Trophoblast cell (in vitro differentiated cells and primary cell): ENCODE data around the gene HARS1.
A peak's percentile ranks its signal among the peaks of the same experiment; 100 is the strongest.
"Not testable (repeated sequence)": the region's sequence is repeated elsewhere in the genome, so short reads cannot be mapped to it uniquely, and the experiment has no call there.

Source experiments
- DNase-seq, 2 donors: peaks; one replicate each; pipeline ENCODE4 v3.0.0-alpha.2; 2016
- H2AFZ ChIP-seq: 2 replicates; pipeline ENCODE4 v1.6.1; 2013; ENCODE audit warnings: low read length, moderate library complexity, mild to moderate bottlenecking; ENCODE audit not compliant: insufficient read depth, poor library complexity
- H2AK5ac ChIP-seq: 2 replicates; pipeline ENCODE4 v1.6.1; 2013; ENCODE audit warnings: mild to moderate bottlenecking, low read length
- H2BK120ac ChIP-seq: 2 replicates; pipeline ENCODE4 v1.6.1; 2013; ENCODE audit warnings: low read length, mild to moderate bottlenecking, moderate library complexity; ENCODE audit not compliant: insufficient read depth, poor library complexity
- H2BK12ac ChIP-seq: 2 replicates; pipeline ENCODE4 v1.6.1; 2013; ENCODE audit warnings: mild to moderate bottlenecking, low read length, moderate library complexity
- H2BK5ac ChIP-seq: 2 replicates; pipeline ENCODE4 v1.6.1; 2013; ENCODE audit warnings: low read length, low read depth, moderate library complexity, mild to moderate bottlenecking; ENCODE audit not compliant: poor library complexity
- H3K14ac ChIP-seq: 2 replicates; pipeline ENCODE4 v1.6.1; 2013; ENCODE audit warnings: mild to moderate bottlenecking, low read length
- H3K18ac ChIP-seq: 2 replicates; pipeline ENCODE4 v1.6.1; 2013; ENCODE audit warnings: mild to moderate bottlenecking, low read length
- H3K23ac ChIP-seq: 2 replicates; pipeline ENCODE4 v1.6.1; 2013; ENCODE audit warnings: low read length
- H3K27ac ChIP-seq: 2 replicates; pipeline ENCODE4 v1.5.1; 2013; ENCODE audit warnings: low read depth, mild to moderate bottlenecking, inconsistent platforms, low read length, moderate library complexity
- H3K27me3 ChIP-seq: 2 replicates; pipeline ENCODE4 v1.6.1; 2013; ENCODE audit warnings: inconsistent platforms, mild to moderate bottlenecking, low read length, moderate library complexity; ENCODE audit not compliant: insufficient read depth
- H3K36me3 ChIP-seq, 2 experiments: 1 replicate in 1 of 2; 2 replicates in 1 of 2; pipeline ENCODE4 v1.6.1; 2013; ENCODE audit warnings: low read length in 2 of 2, mild to moderate bottlenecking in 2 of 2, moderate library complexity in 1 of 2; ENCODE audit not compliant: insufficient read depth in 2 of 2, control insufficient read depth in 1 of 2
- H3K4ac ChIP-seq: 2 replicates; pipeline ENCODE4 v1.6.1; 2013; ENCODE audit warnings: low read depth, mild to moderate bottlenecking, low read length, moderate library complexity
- H3K4me1 ChIP-seq, 2 experiments: 1 replicate in 1 of 2; 2 replicates in 1 of 2; pipeline ENCODE4 v1.6.1; 2013; ENCODE audit warnings: low read length in 2 of 2, mild to moderate bottlenecking in 2 of 2, moderate library complexity in 1 of 2; ENCODE audit not compliant: insufficient read depth in 2 of 2, control insufficient read depth in 1 of 2
- H3K4me2 ChIP-seq: 2 replicates; pipeline ENCODE4 v1.6.1; 2013; ENCODE audit warnings: inconsistent platforms, mild to moderate bottlenecking, low read length, moderate library complexity
- H3K4me3 ChIP-seq: 2 replicates; pipeline ENCODE4 v1.5.1; 2013; ENCODE audit warnings: mild to moderate bottlenecking, low read depth, low read length, inconsistent platforms
- H3K79me1 ChIP-seq: one replicate; pipeline ENCODE4 v1.6.1; 2013; ENCODE audit warnings: low read length
- H3K79me2 ChIP-seq: 2 replicates; pipeline ENCODE4 v1.6.1; 2013; ENCODE audit warnings: low read length, mild to moderate bottlenecking; ENCODE audit not compliant: control insufficient read depth, insufficient read depth, poor library complexity
- H3K9ac ChIP-seq: 2 replicates; pipeline ENCODE4 v1.6.1; 2013; ENCODE audit warnings: mild to moderate bottlenecking, low read length
- H3K9me3 ChIP-seq: 2 replicates; pipeline ENCODE4 v1.6.1; 2013; ENCODE audit warnings: low read depth, mild to moderate bottlenecking, control low read depth, inconsistent platforms, low read length; ENCODE audit not compliant: insufficient read depth
- H4K12ac ChIP-seq: 2 replicates; pipeline ENCODE4 v1.6.1; 2013; ENCODE audit warnings: low read depth, mild to moderate bottlenecking, low read length, moderate library complexity
- H4K8ac ChIP-seq: 2 replicates; pipeline ENCODE4 v1.6.1; 2013; ENCODE audit warnings: low read depth, mild to moderate bottlenecking, low read length, moderate library complexity
- H4K91ac ChIP-seq: one replicate; pipeline ENCODE4 v1.6.1; 2013; ENCODE audit warnings: low read depth, mild to moderate bottlenecking, low read length, moderate library complexity
- WGBS: extraction: QIAGEN DNeasy Blood & Tissue Kit; methylation state at CpG from one replicate; pipeline ENCODE4 v1.1.7; 2013; ENCODE audit warnings: missing lambda C conversion rate; ENCODE audit not compliant: insufficient read length, insufficient coverage; ENCODE audit errors: extremely low coverage; 5-methylcytosine and 5-hydroxymethylcytosine counted together

HARS1 gene

GRCh38 chr5:140716238-140716637 is 25.1 kb upstream of the HARS1 start:
- not testable (repeated sequence) for H3K9ac ChIP-seq, H3K18ac ChIP-seq, H2AFZ ChIP-seq, H4K8ac ChIP-seq, H3K9me3 ChIP-seq, H3K27me3 ChIP-seq, H4K12ac ChIP-seq, H4K91ac ChIP-seq, H3K14ac ChIP-seq, H2AK5ac ChIP-seq, H3K4ac ChIP-seq, H2BK5ac ChIP-seq, H3K4me3 ChIP-seq, H3K79me2 ChIP-seq, H3K79me1 ChIP-seq, H3K4me1 ChIP-seq, H2BK12ac ChIP-seq, H3K27ac ChIP-seq, H3K23ac ChIP-seq, H3K36me3 ChIP-seq, H2BK120ac ChIP-seq, H3K4me2 ChIP-seq, DNase-seq
- no CpG with 5 or more reads among the region's 2 CpGs for WGBS

GRCh38 chr5:140713562-140714094 is 22.5 kb upstream of the HARS1 start:
- no peak overlapping the region for H3K4me3 ChIP-seq
- H3K18ac ChIP-seq, result no peak overlapping the region
- H2BK5ac ChIP-seq, result no peak overlapping the region
- no peak overlapping the region for H2AK5ac ChIP-seq
- no peak overlapping the region for H3K14ac ChIP-seq
- no peak overlapping the region for H2AFZ ChIP-seq
- WGBS, result no CpG with 5 or more reads among the region's 1 CpG
- H3K79me2 ChIP-seq, result no peaks in the 10 kb centered on the region
- H3K23ac ChIP-seq, result no peak overlapping the region
- no peak overlapping the region for H3K27ac ChIP-seq
- H3K9me3 ChIP-seq, result no peaks in the 10 kb centered on the region
- H4K12ac ChIP-seq, result no peak overlapping the region
- no peak overlapping the region for H2BK120ac ChIP-seq
- H3K4me2 ChIP-seq, result no peak overlapping the region
- peaks cover 0 to 2% of the 10 kb centered on the region in 2 experiments for H3K4me1 ChIP-seq
- no peak overlapping the region for H4K8ac ChIP-seq
- H3K27me3 ChIP-seq, result no peaks in the 10 kb centered on the region
- H2BK12ac ChIP-seq, result no peak overlapping the region
- DNase-seq, result no peak
- peaks cover 3% of the 10 kb centered on the region for H3K79me1 ChIP-seq
- H4K91ac ChIP-seq, result no peak overlapping the region
- H3K9ac ChIP-seq, result no peak overlapping the region
- no peaks in the 10 kb centered on the region for H3K36me3 ChIP-seq
- H3K4ac ChIP-seq, result no peak overlapping the region

- Histone ChIP-seq H2BK120ac (no peak overlapping the region), H3K79me1 (peaks cover 3% of the 10 kb centered on the region), H3K9me3 (no peaks in the 10 kb centered on the region), H3K4me1 (peaks cover 0 to 2% of the 10 kb centered on the region in 2 experiments), H2AFZ (no peak overlapping the region), H4K8ac (no peak overlapping the region), H3K27ac (no peak overlapping the region), H3K36me3 (no peaks in the 10 kb centered on the region), H2BK5ac (no peak overlapping the region), H3K9ac (no peak overlapping the region), H3K27me3 (no peaks in the 10 kb centered on the region), H4K91ac (no peak overlapping the region), H4K12ac (no peak overlapping the region), H3K79me2 (no peaks in the 10 kb centered on the region), H3K4me2 (no peak overlapping the region), H3K18ac (no peak overlapping the region), H2BK12ac (no peak overlapping the region), H3K14ac (no peak overlapping the region), H2AK5ac (no peak overlapping the region), H3K23ac (no peak overlapping the region), H3K4me3 (no peak overlapping the region), H3K4ac (no peak overlapping the region)
- WGBS, result no CpG with 5 or more reads among the region's 1 CpG
- DNase-seq, result no peak
Observed at GRCh38 chr5:140711794-140712193, 20.6 kb upstream of the HARS1 start.

- peak overlapping the region; percentile 74 for H3K14ac ChIP-seq
- peak overlapping the region; percentile 56 for H2AFZ ChIP-seq
- peak overlapping the region; percentile 77 for H2BK5ac ChIP-seq
- H3K27ac ChIP-seq, result peak overlapping the region; percentile 74
- H3K27me3 ChIP-seq, result no peaks in the 10 kb centered on the region
- peak; percentile 91 to 96 for DNase-seq
- H2BK12ac ChIP-seq, result no peak overlapping the region
- peaks cover 0 to 2% of the 10 kb centered on the region in 2 experiments for H3K4me1 ChIP-seq
- H3K18ac ChIP-seq, result no peak overlapping the region
- peaks cover 2 to 3% of the 10 kb centered on the region in 2 experiments for H3K36me3 ChIP-seq
- H3K9me3 ChIP-seq, result no peaks in the 10 kb centered on the region
- H3K4me3 ChIP-seq, result peak overlapping the region; percentile 74
- no peak overlapping the region for H4K91ac ChIP-seq
- no peak overlapping the region for H2BK120ac ChIP-seq
- WGBS, result no CpG with 5 or more reads among the region's 27 CpGs
- H4K8ac ChIP-seq, result peak overlapping the region; percentile 32
- H3K79me2 ChIP-seq, result no peaks in the 10 kb centered on the region
- H3K79me1 ChIP-seq, result peaks cover 3% of the 10 kb centered on the region
- no peak overlapping the region for H4K12ac ChIP-seq
- no peak overlapping the region for H3K23ac ChIP-seq
- no peak overlapping the region for H3K4ac ChIP-seq
- no peak overlapping the region for H2AK5ac ChIP-seq
- H3K4me2 ChIP-seq, result peak overlapping the region; percentile 73
- no peak overlapping the region for H3K9ac ChIP-seq
Observed at GRCh38 chr5:140710899-140711552, 19.9 kb upstream of the HARS1 start.
